GM12875 (cell line): ENCODE data around the gene RIN3.

Source experiments
- H3K4me3 ChIP-seq: one replicate; pipeline ENCODE4 v1.5.1; 2011; ENCODE audit warnings: low read depth, low read length, control low read depth
- CTCF ChIP-seq: IDR thresholded peaks from 2 replicates; pipeline ENCODE4 v1.5.1; 2011; ENCODE audit warnings: low read depth, mild to moderate bottlenecking, control low read depth, inconsistent platforms, low read length, moderate library complexity, borderline replicate concordance; ENCODE audit not compliant: insufficient read depth

RIN3 gene

GRCh38 chr14:92561906-92562479, 48.4 kb downstream of the RIN3 start:
- TF ChIP-seq CTCF = no peak
- no peak overlapping the region for H3K4me3 ChIP-seq

GRCh38 chr14:92563359-92563758, 49.8 kb downstream of the RIN3 start:
- no peak overlapping the region for H3K4me3 ChIP-seq
- no peak for TF ChIP-seq CTCF

GRCh38 chr14:92563765-92564285, 50.2 kb downstream of the RIN3 start:
- no peak overlapping the region for H3K4me3 ChIP-seq
- TF ChIP-seq CTCF = no peak

GRCh38 chr14:92564344-92565039, 50.9 kb downstream of the RIN3 start:
- TF ChIP-seq CTCF = no peak
- no peak overlapping the region for H3K4me3 ChIP-seq

- H3K4me3 ChIP-seq = no peak overlapping the region
- TF ChIP-seq CTCF = no peak
These were observed 51.6 kb downstream of the RIN3 start for GRCh38 chr14:92565040-92565717.

GRCh38 chr14:92565718-92566115, 52.1 kb downstream of the RIN3 start:
- H3K4me3 ChIP-seq = no peak overlapping the region
- no peak for TF ChIP-seq CTCF
